T47D (cell line): Measurements from ENCODE around the gene SLC37A1.
A peak's percentile ranks its signal among the peaks of the same experiment; 100 is the strongest.
"Not testable (repeated sequence)": the region's sequence is repeated elsewhere in the genome, so short reads cannot be mapped to it uniquely, and the experiment has no call there.

ENCODE experiments used
- DNase-seq, 2 experiments: peaks; one replicate each; pipeline versions ENCODE4 v3.0.0 to v3.0.0-alpha.2; 2011 to 2012; ENCODE audit warnings: low read depth in 1 of 2, low spot score in 1 of 2
- JUND ChIP-seq: IDR thresholded peaks from 2 replicates; pipeline ENCODE4 v1.6.1; 2012; ENCODE audit warnings: low read depth
- in situ Hi-C: cut with HindIII; loops from 2 replicates; pipeline ENCODE4 v1.10.0; 2016; ENCODE audit warnings: low sequenced_read_pairs, low pct_unique_long_range_greater_than_20kb

The SLC37A1 gene

DNA sequence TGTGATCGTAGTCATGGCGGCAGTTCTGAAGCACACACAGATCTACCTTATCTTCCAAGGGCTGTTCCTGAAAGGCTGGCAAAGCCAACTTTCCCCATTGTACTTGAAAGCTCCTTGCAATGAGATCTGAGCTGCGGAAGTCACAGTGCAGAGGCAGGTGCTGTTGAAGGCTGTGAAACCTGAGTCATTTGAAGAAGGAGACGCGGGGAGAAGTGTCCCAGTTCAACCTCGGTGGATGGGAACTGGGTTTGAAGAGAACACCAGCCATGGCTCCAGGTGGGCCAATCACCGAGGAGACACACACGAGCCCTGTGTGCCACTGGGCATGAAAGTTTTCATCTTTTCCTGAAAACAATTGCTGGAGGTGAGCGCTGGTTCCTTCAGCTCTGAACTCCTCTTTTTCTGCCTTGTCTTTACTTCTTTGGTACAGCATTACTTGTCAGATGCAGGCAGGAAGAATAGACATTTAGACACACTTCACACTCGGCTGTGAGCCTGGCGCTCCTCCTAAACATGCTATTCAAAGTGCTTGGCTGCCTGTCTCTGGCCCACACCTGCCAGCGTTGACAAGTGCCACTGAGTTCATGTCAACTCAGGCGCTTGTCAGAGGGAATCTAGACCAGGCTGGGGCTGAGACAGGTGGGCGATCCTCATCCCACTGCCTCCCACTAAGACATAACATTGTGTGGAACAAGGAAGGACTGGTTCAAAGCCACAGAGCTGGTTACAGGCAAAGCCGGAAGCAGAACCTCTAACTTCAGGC is 114.1 kb downstream of the SLC37A1 start:
- DNase-seq, result peak in 1 of 2 experiments; percentile 37
- TF ChIP-seq JUND, result no peak
- in situ Hi-C loops, result no loop called here

DNA sequence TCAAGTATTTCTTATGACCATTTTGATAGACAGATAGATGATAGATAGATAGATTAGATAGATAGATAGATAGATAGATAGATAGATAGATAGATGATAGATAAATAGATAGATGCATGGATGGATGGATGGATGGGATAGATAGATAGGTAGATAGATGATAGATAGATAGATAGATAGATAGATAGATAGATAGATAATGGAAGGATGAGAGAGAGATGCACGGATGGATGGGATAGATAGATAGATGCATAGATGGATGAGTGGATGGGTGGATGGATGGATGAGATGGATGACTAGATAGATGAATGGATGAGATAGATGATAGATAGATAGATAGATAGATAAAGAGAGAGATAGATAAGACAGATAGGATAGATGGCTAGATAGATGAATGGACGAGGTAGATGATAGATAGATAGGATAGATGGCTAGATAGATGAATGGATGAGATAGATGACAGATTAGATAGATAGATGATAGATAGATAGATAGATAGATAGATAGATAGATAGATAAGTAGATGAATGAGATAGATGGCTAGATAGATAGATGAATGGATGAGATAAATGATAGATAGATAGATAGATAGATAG is 114.9 kb downstream of the SLC37A1 start:
- DNase-seq, in situ Hi-C loops: not testable (repeated sequence)

DNA sequence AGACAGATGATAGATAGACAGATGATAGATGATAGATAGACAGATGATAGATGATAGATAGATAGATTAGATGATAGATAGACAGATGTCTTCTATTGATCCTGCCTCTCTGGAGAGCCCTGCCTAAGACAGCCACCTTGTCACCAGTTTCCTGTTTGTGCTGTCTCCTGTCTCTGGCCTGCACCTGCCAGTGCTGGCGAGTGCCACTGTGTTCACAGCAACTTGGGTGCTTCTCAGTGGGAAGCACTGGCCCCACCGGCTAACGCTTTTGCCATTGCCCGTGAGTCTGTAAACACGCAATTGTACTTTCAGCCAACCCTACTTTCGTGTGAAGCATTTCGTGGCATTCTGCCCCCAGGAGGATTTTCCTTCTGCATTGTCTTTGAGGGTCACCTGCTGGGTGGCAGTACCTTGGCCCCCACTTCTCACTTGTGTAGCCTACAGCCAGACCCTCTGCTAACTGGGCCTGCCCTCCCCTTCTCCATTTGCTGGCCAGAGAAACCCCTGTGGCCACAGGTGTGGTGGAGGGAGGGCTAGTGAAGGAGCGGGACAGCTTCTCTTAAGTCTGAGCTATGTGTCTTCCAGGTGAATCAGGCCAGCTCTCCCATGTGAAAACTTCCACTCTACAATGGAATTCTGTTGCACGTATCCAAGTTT is 116.4 kb downstream of the SLC37A1 start:
- no peak for DNase-seq
- in situ Hi-C loops, result no loop called here
- TF ChIP-seq JUND, result no peak

DNA sequence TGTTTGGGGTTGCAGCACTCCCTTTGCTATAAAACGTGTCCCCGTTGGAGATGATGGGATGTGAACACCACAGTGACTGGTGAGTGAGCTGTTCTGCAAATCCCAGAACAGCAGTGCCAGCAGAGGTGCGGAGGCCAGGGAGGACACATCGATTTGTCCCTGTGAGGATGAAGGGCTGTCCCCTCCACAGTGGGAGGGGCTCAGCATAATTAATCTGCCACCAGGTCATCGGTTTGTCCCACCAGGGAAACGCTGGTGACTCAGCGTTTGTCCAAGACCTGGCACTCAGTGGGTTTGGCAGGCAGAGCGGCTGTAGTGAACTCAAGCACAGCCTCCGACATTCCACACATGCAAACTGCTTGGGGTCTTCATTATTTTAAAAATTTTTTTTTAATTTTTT is 117.0 kb downstream of the SLC37A1 start:
- in situ Hi-C loops, result no loop called here
- DNase-seq, result no peak
- no peak for TF ChIP-seq JUND
